Measurements from ENCODE around the gene C1QBP.

- TF ChIP-seq POLR2AphosphoS5 (IDR thresholded peaks at IDR 0.05) (no peak), CTCF (IDR thresholded peaks at IDR 0.05) (no peak), POLR2A (IDR thresholded peaks at IDR 0.05) (no peak)
These were observed 14.0 kb downstream of the C1QBP start for GRCh38 chr17:5424909-5425308.
